GM10266 (cell line): ENCODE measurements around the gene GLCCI1.

Experiments
- DNase-seq: peaks from one replicate; pipeline ENCODE4 v3.0.0; 2012; ENCODE audit errors: extremely low spot score
- CTCF ChIP-seq: IDR thresholded peaks from 2 replicates; pipeline ENCODE4 v1.5.1; 2012; ENCODE audit warnings: mild to moderate bottlenecking, low read depth; ENCODE audit not compliant: control insufficient read depth, insufficient read depth; ENCODE audit errors: missing control alignments

Gene GLCCI1

GRCh38 chr7:8070451-8071180, 102.0 kb downstream of the GLCCI1 start:
- DNase-seq, result no peak
- TF ChIP-seq CTCF, result no peak

- no peak for TF ChIP-seq CTCF
- no peak for DNase-seq
Measured at GRCh38 chr7:8078418-8078817, 109.8 kb downstream of the GLCCI1 start.

- TF ChIP-seq CTCF, result no peak
Measured at GRCh38 chr7:8082762-8083161, 114.2 kb downstream of the GLCCI1 start.

GRCh38 chr7:8084836-8085235, 116.2 kb downstream of the GLCCI1 start:
- no peak for TF ChIP-seq CTCF

More at GRCh38 chr7:8082762-8083161, 114.2 kb downstream of the GLCCI1 start:
- DNase-seq, result no peak

GRCh38 chr7:8085420-8085819, 116.8 kb downstream of the GLCCI1 start:
- TF ChIP-seq CTCF, result no peak
- no peak for DNase-seq

More at GRCh38 chr7:8084836-8085235, 116.2 kb downstream of the GLCCI1 start:
- no peak for DNase-seq

GRCh38 chr7:8086239-8086638, 117.6 kb downstream of the GLCCI1 start:
- DNase-seq, result no peak
- TF ChIP-seq CTCF, result no peak

GRCh38 chr7:8089036-8089780, 120.6 kb downstream of the GLCCI1 start:
- no peak for DNase-seq
- TF ChIP-seq CTCF, result no peak
